GM12873 (cell line): Measurements from ENCODE around the gene FIG4.

Experiments
- TF ChIP-seq, protein P1 (sequence below): IDR thresholded peaks from 2 replicates; pipeline ENCODE4 v1.5.1; 2012; ENCODE audit warnings: low read depth, mild to moderate bottlenecking, moderate library complexity, low read length, control low read depth; ENCODE audit not compliant: insufficient read depth; ENCODE audit errors: missing control alignments

Gene FIG4

DNA sequence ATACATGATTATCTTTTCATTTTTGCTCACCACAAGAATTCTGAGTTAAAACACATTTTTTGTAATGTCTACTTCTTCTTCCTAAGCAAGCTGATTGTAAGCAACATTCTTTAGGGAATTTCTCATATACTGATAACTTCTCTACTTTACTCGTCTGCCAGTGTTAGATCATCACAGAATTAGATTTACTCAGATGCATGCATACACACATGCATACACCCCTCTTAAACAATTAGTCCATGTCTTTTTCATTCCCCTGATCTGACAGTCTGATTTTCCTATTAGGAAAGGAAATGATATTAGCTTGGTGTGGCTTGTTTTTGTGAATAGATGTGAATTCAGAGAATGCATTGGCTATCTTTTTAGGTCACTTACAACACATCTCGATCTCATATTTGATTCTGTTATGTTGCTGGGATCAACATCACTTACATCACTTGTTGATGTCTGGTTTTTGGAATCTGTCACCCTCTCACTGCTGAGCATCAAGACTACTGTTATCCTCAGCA lies 91.4 kb downstream of the FIG4 start:
- TF ChIP-seq, protein P1, sequence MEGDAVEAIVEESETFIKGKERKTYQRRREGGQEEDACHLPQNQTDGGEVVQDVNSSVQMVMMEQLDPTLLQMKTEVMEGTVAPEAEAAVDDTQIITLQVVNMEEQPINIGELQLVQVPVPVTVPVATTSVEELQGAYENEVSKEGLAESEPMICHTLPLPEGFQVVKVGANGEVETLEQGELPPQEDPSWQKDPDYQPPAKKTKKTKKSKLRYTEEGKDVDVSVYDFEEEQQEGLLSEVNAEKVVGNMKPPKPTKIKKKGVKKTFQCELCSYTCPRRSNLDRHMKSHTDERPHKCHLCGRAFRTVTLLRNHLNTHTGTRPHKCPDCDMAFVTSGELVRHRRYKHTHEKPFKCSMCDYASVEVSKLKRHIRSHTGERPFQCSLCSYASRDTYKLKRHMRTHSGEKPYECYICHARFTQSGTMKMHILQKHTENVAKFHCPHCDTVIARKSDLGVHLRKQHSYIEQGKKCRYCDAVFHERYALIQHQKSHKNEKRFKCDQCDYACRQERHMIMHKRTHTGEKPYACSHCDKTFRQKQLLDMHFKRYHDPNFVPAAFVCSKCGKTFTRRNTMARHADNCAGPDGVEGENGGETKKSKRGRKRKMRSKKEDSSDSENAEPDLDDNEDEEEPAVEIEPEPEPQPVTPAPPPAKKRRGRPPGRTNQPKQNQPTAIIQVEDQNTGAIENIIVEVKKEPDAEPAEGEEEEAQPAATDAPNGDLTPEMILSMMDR: no peak

DNA sequence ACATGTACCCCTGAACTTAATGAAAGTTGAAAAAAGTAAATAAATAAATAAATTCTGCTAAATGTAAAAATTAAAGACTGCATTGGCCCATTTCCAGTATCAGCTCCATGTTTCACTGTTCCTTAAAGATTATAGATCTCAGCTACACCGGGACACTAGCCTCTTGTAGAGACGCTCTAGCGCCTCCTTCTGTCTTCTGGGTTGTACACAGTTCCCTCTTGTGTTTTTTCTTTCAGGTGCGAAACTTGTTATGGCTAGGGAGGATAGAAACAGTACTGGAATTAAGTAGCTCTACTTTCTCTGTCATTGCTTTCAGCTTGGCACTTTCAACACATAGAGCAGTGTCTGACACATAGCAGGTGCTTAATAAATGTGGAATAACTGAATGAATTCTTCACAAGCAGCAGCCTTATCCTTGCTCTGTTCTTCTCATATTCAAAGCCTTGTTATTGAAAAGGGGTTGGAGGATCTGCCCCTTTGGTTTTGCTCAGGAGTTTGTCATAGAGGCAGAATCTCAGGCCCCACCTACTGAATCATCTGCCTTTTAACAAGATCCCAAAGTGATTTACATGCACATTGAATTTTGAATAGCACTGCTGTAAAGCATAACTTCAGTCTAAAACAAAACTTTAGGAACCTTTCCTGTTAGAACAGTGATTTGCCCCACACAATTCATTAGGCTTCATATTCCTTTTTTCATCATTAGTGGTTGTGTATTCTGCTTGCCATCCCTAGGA lies 92.3 kb downstream of the FIG4 start:
- TF ChIP-seq, protein P1: peak; percentile 29

DNA sequence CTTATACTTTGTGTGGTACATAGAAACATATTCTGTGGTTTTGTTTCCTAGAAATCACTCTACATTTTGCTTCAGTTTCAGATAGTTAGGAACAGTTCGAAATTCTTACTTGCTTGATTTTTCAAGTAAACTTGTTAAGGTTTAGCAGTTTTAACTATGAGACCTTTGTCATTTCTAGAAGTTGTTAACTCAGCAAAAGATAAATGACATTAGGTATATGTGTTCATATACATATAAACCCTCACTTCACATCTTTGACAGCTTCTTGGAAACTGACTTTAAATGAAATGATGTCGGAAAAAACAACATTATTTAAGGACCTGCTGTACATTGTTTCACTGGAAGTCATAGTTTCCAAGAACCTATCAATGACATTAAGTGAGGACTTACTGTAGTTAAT lies 96.2 kb downstream of the FIG4 start:
- TF ChIP-seq, protein P1: no peak

DNA sequence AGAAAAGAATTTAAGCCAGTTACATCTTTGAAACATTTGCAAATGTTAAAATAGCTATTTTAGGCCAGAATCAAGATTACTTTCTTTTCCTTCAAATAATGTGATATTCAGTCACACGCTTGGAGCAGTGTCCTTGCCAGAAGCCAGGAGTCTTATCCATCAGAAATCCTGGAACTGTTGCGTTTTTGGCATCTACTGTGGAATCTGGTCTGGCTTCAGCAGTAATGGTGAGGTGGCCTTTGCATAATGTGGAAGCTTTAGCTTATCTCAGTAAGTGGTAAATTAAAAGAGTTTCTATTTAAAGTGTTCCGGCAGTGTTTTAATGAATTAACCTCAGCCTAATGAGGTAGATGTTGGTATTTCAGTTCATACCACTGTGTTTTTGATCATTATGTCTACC lies 97.6 kb downstream of the FIG4 start:
- TF ChIP-seq, protein P1: no peak

DNA sequence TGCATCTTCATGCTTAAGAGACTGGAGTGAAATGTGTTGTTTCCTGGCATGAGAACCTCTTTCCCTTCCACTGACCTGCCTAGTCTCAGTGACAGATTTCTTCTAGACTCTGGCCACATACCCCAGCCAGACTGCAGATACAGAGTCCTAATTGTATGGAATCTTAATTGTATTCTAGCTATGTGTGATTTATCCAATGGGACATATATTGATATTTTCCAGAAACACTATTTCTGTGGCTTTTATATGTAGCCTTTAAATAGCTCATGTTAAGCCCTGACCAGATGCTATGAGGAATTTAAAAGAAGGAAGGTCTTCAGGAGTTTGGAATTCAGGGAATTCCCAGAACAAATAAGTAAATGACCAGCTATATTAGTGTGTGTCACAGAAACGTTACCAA lies 99.0 kb downstream of the FIG4 start:
- TF ChIP-seq, protein P1: no peak

DNA sequence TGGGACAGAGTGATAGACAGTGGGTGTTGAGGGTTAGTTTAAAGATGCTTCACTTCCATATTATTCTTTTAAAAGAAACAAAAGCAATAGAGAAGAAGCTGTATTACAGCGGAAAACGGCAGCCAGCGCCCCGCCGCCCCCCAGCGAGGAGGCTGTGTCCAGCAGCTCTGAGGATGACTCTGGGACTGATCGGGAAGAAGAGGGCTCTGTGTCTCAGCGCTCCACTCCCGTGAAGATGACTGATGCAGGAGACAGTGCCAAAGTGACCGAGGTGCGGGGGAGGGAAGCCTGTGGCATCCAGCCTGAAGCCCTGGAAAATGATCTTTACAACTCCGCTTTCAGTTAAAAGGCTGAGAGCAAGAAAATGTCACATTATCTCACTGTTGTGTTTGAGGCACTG lies 100.2 kb downstream of the FIG4 start:
- TF ChIP-seq, protein P1: no peak

DNA sequence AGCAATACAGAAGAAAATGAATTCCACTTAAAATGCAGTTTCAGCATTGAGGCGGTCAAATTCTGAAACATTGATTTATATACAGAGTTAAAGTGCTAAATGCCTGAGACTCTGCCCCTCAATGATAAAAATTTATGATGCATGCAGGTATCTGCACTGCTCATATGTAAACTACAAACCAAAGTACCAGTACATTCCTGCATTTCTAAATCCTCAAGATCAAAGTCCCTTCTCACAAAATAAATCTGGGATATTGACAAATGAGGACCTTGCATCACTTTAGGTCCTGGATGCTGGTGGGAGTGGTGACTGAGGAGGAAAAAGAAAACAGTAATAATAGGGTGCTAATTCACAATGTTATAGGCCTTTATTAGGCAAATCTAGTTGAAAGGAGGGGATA lies 101.9 kb downstream of the FIG4 start:
- TF ChIP-seq, protein P1: no peak
